ENCODE measurements around the gene ZNF154. TPM values are rescaled to one million over a fixed set of nuclear protein-coding genes. Genes with fewer than 3 reads are reported as not detected.

The ZNF154 gene
- polyA plus RNA-seq, 1 donor = 20.3 TPM

DNA sequence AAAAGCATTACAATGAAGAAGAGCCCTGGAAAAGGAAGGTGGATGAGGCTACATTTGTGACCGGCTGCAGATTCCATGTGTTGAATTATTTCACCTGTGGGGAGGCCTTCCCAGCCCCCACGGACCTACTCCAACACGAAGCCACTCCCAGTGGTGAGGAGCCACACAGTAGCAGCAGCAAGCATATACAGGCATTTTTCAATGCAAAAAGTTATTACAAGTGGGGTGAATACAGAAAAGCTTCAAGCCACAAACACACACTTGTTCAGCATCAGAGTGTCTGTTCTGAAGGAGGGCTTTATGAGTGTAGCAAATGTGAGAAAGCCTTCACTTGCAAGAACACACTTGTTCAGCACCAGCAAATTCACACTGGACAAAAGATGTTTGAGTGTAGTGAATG is 22.3 kb downstream of the ZNF154 start:
- Histone ChIP-seq H3K4me3 (ENCODE audit: low read length) (no peak overlapping the region), H3K36me3 (ENCODE audit: control insufficient read depth, insufficient read depth, low read length) (peaks cover 54% of the 10 kb centered on the region), H3K4me1 (ENCODE audit: control insufficient read depth, insufficient read depth, low read length) (peaks cover 9% of the 10 kb centered on the region), H3K27me3 (ENCODE audit: control insufficient read depth, insufficient read depth, low read length) (no peaks in the 10 kb centered on the region), H3K27ac (ENCODE audit: low read length) (no peak overlapping the region), H3K9me3 (ENCODE audit: control insufficient read depth, low read depth, low read length) (peaks cover 60% of the 10 kb centered on the region)
- DNase-seq = no peak
- whole genome bisulfite sequencing (ENCODE audit: insufficient coverage, low lambda C conversion rate) = no CpG with 5 or more reads among the region's 3 CpGs

DNA sequence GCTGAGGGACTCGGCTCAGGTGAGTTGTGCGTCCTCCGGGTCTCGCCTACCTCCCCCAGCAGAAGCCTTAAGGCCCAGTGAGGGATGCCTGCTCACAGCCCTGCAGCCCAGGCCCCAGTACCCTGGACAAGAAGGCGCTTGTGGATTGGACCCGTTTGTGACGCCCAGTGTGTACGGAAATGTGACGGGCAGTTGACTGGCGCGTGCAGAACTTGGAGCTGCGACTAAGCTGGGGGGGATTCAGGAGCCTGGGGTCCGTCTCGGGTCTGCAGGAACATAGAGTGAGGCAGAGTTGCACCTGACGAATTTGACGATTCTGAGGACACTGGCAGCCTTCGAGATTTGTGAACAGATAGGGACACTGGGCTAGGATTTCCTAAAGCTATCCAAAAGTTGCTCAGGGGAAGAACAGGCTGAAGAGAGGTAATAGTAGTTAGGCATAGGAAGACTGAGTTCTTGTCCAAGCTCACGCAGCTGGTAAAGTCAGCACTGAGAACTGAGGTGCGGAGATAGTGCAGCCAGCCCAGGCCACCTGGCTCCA is 26.7 kb downstream of the ZNF154 start:
- peaks cover 39% of the 10 kb centered on the region for H3K36me3 ChIP-seq (ENCODE audit: control insufficient read depth, insufficient read depth, low read length)
- H3K4me3 ChIP-seq (ENCODE audit: low read length) = peak overlapping the region; percentile 96
- no peaks in the 10 kb centered on the region for H3K27me3 ChIP-seq (ENCODE audit: control insufficient read depth, insufficient read depth, low read length)
- peaks cover 9% of the 10 kb centered on the region for H3K4me1 ChIP-seq (ENCODE audit: control insufficient read depth, insufficient read depth, low read length)
- no peak overlapping the region for H3K27ac ChIP-seq (ENCODE audit: low read length)
- peaks cover 33% of the 10 kb centered on the region for H3K9me3 ChIP-seq (ENCODE audit: control insufficient read depth, low read depth, low read length)
- DNase-seq = no peak
- 0% methylated on average over 2 of the region's 19 CpGs for WGBS (ENCODE audit: insufficient coverage, low lambda C conversion rate)

DNA sequence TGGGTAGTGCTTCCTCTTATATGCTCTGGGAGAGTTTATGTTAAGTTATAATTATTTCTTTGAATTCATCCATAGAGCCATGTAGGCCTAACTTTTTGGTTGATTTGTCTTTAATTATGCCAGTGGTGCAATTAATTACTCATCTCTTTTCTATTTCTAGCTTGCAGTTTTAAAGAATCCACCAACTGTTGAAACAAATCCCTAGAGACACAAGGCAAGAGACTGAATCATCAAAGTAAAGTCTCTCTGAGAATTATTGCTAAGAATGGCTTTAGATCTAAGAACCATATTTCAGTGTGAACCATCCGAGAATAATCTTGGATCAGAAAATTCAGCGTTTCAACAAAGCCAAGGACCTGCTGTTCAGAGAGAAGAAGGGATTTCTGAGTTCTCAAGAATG is 33.1 kb downstream of the ZNF154 start:
- Histone ChIP-seq H3K4me1 (ENCODE audit: control insufficient read depth, insufficient read depth, low read length) (no peaks in the 10 kb centered on the region), H3K9me3 (ENCODE audit: control insufficient read depth, low read depth, low read length) (peaks cover under 1% of the 10 kb centered on the region), H3K27me3 (ENCODE audit: control insufficient read depth, insufficient read depth, low read length) (peaks cover 2% of the 10 kb centered on the region), H3K4me3 (ENCODE audit: low read length) (no peak overlapping the region), H3K27ac (ENCODE audit: low read length) (no peak overlapping the region), H3K36me3 (ENCODE audit: control insufficient read depth, insufficient read depth, low read length) (no peaks in the 10 kb centered on the region)
- 90% methylated on average over 2 of the region's 2 CpGs for WGBS (ENCODE audit: insufficient coverage, low lambda C conversion rate)
- DNase-seq = no peak

DNA sequence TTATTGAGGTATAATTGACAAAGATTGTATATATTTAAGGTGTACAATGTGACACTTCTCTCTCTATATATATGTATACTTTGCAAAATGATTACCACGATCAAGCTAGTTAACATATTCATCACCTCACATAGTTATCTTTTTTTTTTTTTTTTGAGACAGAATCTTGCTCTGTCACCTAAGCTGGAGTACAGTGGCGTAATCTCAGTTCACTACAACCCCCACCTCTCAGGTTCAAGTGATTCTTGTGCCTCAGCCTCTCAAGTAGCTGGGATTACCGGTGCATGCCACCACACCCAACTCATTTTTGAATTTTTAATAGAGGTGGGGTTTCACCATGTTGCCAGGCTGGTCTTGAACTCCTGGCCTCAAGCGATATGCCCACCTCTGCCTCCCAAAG is 36.5 kb downstream of the ZNF154 start:
- H3K4me1 ChIP-seq (ENCODE audit: control insufficient read depth, insufficient read depth, low read length) = no peaks in the 10 kb centered on the region
- 100% methylated on average over 1 of the region's 4 CpGs for WGBS (ENCODE audit: insufficient coverage, low lambda C conversion rate)
- no peak overlapping the region for H3K27ac ChIP-seq (ENCODE audit: low read length)
- DNase-seq = no peak
- H3K4me3 ChIP-seq (ENCODE audit: low read length) = no peak overlapping the region
- no peaks in the 10 kb centered on the region for H3K36me3 ChIP-seq (ENCODE audit: control insufficient read depth, insufficient read depth, low read length)
- peaks cover 2% of the 10 kb centered on the region for H3K27me3 ChIP-seq (ENCODE audit: control insufficient read depth, insufficient read depth, low read length)
- no peaks in the 10 kb centered on the region for H3K9me3 ChIP-seq (ENCODE audit: control insufficient read depth, low read depth, low read length)

DNA sequence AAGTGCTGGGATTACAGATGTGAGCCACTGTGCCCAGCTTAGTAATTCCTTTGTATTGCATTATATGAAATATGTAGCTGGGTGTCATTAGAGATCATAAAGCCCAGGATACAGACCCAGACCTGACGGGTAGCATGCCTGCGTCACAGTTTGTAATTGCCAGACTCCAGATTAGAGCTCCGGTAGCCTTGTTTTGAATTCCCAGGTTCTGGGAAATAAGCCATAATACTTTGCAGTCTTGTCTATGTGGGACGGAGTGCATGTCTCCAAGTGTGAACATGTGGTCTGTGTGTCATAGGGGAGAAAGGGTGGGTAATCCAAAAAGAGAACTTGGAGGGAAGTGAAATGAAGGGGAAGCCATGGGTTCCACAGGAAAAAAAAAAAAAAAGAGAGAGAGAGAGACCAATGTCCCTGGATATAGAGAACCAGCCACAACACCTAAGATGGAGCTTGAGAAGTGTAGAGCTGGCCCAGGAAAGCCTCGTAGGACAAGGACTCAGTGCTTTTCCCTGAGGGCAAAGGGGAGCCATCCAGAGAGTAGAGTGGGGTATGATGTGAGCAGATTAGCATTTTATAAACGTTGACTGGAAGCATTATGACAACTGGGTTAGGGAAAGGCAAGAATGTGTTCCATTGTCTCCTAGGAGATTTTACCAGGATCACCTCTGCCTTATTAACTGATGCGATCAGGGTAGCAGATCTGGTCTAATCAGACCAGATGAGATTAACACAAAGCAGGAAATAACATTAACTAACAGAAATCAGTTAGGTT is 37.7 kb downstream of the ZNF154 start:
- no peak for DNase-seq
- Histone ChIP-seq H3K27ac (ENCODE audit: low read length) (no peak overlapping the region), H3K4me3 (ENCODE audit: low read length) (no peak overlapping the region), H3K27me3 (ENCODE audit: control insufficient read depth, insufficient read depth, low read length) (no peaks in the 10 kb centered on the region), H3K9me3 (ENCODE audit: control insufficient read depth, low read depth, low read length) (no peaks in the 10 kb centered on the region), H3K36me3 (ENCODE audit: control insufficient read depth, insufficient read depth, low read length) (no peaks in the 10 kb centered on the region), H3K4me1 (ENCODE audit: control insufficient read depth, insufficient read depth, low read length) (no peaks in the 10 kb centered on the region)
- WGBS (ENCODE audit: insufficient coverage, low lambda C conversion rate) = 53% methylated on average over 3 of the region's 7 CpGs

DNA sequence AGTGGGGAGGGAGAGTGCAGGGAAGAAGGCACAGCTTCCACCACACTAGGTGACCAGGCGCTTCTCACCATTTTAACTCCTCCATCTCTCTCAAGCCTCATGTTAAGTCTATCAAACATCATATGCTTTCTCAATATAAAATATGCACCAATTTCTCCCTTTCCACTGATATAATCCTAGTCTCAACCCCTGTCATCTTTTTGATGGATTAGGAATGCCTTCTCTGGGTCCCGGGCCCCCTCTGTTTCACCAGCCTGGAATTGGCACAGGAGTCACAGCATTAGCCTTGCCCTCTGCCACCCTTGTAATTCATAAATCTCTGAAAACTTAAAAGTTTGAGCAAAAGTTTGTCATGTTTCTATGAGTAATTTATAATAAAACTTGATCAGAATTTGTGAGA is 40.4 kb downstream of the ZNF154 start, which contains the start of gene ZSCAN4:
ZSCAN4 (plus strand) TSS at position 301 of the 400 bp plus-strand sequence. CDS start 7,211 bp downstream, outside the sequence.
- H3K9me3 ChIP-seq (ENCODE audit: control insufficient read depth, low read depth, low read length) = no peaks in the 10 kb centered on the region
- no CpG with 5 or more reads among the region's 2 CpGs for WGBS (ENCODE audit: insufficient coverage, low lambda C conversion rate)
- peaks cover 4% of the 10 kb centered on the region for H3K4me1 ChIP-seq (ENCODE audit: control insufficient read depth, insufficient read depth, low read length)
- DNase-seq = no peak
- H3K27me3 ChIP-seq (ENCODE audit: control insufficient read depth, insufficient read depth, low read length) = peaks cover 3% of the 10 kb centered on the region
- no peak within 1 kb of the TSS for H3K4me3 ChIP-seq (ENCODE audit: low read length)
- no peak within 1 kb of the TSS for H3K27ac ChIP-seq (ENCODE audit: low read length)
- H3K36me3 ChIP-seq (ENCODE audit: control insufficient read depth, insufficient read depth, low read length) = no peaks in the 10 kb centered on the region

DNA sequence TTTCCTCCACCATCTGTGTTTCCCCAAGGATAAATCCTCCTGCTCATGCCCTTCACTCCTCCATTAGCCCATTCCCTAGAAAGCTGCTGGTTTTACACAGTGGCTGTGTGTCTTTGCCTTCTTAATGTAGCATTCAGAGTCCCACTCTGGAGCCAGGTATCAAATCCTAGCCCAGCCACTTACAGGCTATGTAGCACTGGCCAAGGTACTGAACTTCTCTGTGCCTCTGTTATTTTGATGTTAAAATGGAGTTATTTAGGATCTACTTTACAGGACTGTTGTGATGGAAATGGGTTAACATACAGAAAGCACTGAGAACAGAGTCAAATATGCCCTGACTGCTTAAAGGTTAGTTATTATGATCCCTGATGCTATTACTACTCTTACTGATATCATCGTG is 41.8 kb downstream of the ZNF154 start:
- Histone ChIP-seq H3K9me3 (ENCODE audit: control insufficient read depth, low read depth, low read length) (no peaks in the 10 kb centered on the region), H3K27ac (ENCODE audit: low read length) (no peak overlapping the region), H3K27me3 (ENCODE audit: control insufficient read depth, insufficient read depth, low read length) (peaks cover 3% of the 10 kb centered on the region), H3K4me3 (ENCODE audit: low read length) (no peak overlapping the region), H3K36me3 (ENCODE audit: control insufficient read depth, insufficient read depth, low read length) (no peaks in the 10 kb centered on the region), H3K4me1 (ENCODE audit: control insufficient read depth, insufficient read depth, low read length) (peaks cover 4% of the 10 kb centered on the region)
- DNase-seq = no peak
- WGBS (ENCODE audit: insufficient coverage, low lambda C conversion rate) = no CpG with 5 or more reads among the region's 1 CpG

DNA sequence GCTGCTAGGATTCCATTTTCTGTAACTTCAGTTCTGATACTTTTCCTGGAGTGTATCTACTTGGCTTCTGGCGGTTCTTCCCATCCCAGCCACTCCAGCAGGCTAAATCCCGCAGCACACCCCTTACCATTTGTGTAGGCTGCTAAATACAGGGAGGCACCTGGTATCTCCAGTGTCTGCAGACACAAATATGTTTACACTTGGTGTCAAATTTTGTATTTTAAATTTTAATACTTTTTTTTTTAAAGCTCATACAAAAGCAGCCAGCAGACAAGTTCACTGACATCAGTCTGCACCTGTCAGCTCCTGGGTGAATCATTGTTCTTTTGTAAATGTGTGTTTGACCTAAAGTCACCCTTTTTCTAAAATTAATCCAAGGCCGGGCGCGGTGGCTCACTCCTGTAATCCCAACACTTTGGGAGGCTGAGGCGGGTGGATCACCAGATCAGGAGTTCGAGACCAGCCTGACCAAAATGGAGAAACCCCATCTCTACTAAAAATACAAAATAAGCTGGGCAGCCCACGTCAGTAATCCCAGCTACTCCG is 43.7 kb downstream of the ZNF154 start:
- Histone ChIP-seq H3K36me3 (ENCODE audit: control insufficient read depth, insufficient read depth, low read length) (no peaks in the 10 kb centered on the region), H3K4me1 (ENCODE audit: control insufficient read depth, insufficient read depth, low read length) (peaks cover 4% of the 10 kb centered on the region), H3K9me3 (ENCODE audit: control insufficient read depth, low read depth, low read length) (no peaks in the 10 kb centered on the region), H3K27ac (ENCODE audit: low read length) (no peak overlapping the region), H3K4me3 (ENCODE audit: low read length) (no peak overlapping the region), H3K27me3 (ENCODE audit: control insufficient read depth, insufficient read depth, low read length) (peaks cover 3% of the 10 kb centered on the region)
- no CpG with 5 or more reads among the region's 9 CpGs for WGBS (ENCODE audit: insufficient coverage, low lambda C conversion rate)
- no peak for DNase-seq

DNA sequence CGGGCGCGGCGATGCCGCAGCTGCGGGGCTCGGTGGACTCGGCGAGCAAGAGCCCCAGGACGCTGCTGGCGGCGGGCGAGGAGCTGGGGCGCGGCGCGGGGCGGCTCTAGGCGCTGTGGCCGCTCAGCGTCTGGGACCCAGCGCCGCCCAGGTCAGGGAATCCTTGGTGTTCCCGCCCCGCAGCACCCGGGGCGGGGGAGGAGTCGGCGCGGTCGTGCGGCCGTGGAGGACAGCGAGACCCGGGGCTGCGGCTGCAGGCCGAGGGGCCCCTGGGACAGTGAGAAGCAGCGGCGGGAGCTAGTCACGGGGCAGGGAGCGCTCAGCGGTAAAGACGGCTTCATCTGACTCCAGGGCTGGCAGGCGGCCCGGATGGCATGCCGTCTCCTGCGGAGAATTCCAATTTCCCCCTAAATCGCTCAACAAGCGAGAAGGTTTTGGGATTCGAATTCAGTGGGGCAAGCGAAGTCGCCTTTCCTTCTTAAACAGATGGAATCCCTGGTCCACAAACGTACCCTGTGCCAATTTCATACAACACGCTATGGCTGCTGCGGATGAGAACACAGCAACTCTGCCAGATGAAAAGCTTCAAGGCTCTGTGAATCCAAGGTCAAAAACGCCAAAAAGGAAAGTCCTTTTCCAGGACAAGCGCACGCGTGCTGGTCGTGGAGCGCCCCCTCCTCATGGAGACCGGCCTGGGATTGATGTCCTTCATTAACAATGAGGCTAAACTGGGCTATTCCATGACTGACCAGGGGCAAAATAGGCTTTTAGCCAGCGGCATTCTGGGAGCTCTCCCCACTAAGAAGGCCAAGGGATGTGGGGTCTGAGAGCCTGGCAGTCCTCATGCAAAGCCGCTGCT is 44.5 kb downstream of the ZNF154 start:
- peak overlapping the region; percentile 39 for H3K4me3 ChIP-seq (ENCODE audit: low read length)
- WGBS (ENCODE audit: insufficient coverage, low lambda C conversion rate) = no CpG with 5 or more reads among the region's 64 CpGs
- H3K9me3 ChIP-seq (ENCODE audit: control insufficient read depth, low read depth, low read length) = no peaks in the 10 kb centered on the region
- H3K4me1 ChIP-seq (ENCODE audit: control insufficient read depth, insufficient read depth, low read length) = peaks cover 4% of the 10 kb centered on the region
- peak; percentile 51 to 82 for DNase-seq
- peaks cover 5% of the 10 kb centered on the region for H3K27me3 ChIP-seq (ENCODE audit: control insufficient read depth, insufficient read depth, low read length)
- H3K36me3 ChIP-seq (ENCODE audit: control insufficient read depth, insufficient read depth, low read length) = no peaks in the 10 kb centered on the region
- H3K27ac ChIP-seq (ENCODE audit: low read length) = peak overlapping the region; percentile 49

DNA sequence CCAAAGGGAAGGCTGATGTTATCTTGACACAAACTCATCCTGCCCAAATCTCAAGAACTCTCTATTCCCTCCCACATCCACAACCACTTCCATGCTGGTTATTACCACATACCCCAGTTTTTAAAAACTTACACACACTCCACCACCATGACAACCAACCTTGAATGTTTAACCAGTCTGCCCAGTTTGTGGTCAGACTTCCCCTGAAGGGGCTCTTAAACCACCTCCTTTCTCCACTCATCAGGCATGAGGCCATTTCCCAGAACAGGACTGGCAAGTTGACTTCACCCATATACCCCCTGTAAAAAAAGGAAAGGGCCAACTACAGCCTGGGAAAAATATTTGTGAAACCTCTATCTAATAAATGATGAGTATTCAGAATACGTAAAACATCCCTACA is 52.7 kb downstream of the ZNF154 start:
- H3K4me1 ChIP-seq (ENCODE audit: control insufficient read depth, insufficient read depth, low read length) = no peaks in the 10 kb centered on the region
- H3K9me3 ChIP-seq (ENCODE audit: control insufficient read depth, low read depth, low read length) = no peaks in the 10 kb centered on the region
- H3K27me3 ChIP-seq (ENCODE audit: control insufficient read depth, insufficient read depth, low read length) = peaks cover 2% of the 10 kb centered on the region
- WGBS (ENCODE audit: insufficient coverage, low lambda C conversion rate) = 100% methylated on average over 1 of the region's 1 CpG
- H3K4me3 ChIP-seq (ENCODE audit: low read length) = no peak overlapping the region
- H3K36me3 ChIP-seq (ENCODE audit: control insufficient read depth, insufficient read depth, low read length) = no peaks in the 10 kb centered on the region
- DNase-seq = no peak
- no peak overlapping the region for H3K27ac ChIP-seq (ENCODE audit: low read length)
